ENCODE results near the gene POLR2E.

- no peak for TF ChIP-seq CTCF (IDR thresholded peaks at IDR 0.05)
- TF ChIP-seq ZFX (IDR thresholded peaks at IDR 0.05; ENCODE audit: borderline replicate concordance) = no peak
Measured at GRCh38 chr19:1060689-1061088, 34.5 kb downstream of the POLR2E start.

Measured in 22Rv1 (cell line).